ENCODE data around the gene DHRS7.

DHRS7 gene

GRCh38 chr14:60095781-60096450 is 69.3 kb downstream of the DHRS7 start:
- Histone ChIP-seq H3K9me3 (ENCODE audit: control insufficient read depth, insufficient read depth, low read length) (peaks cover 1% of the 10 kb centered on the region; the same call in 1 of the 2 replicates), H3K27me3 (ENCODE audit: control insufficient read depth, insufficient read depth, low read length) (no peaks in the 10 kb centered on the region), H3K27ac (ENCODE audit: low read length) (no peak overlapping the region), H3K4me1 (ENCODE audit: control insufficient read depth, insufficient read depth, low read length) (peaks cover 2% of the 10 kb centered on the region; the same call in 1 of the 2 replicates), H3K4me3 (ENCODE audit: low read length) (no peak overlapping the region), H3K36me3 (ENCODE audit: control insufficient read depth, insufficient read depth, low read length) (no peaks in the 10 kb centered on the region; the same call in 1 of the 2 replicates)
- no CpG with 5 or more reads among the region's 3 CpGs for WGBS (ENCODE audit: insufficient coverage, insufficient read length)
- DNase-seq (ENCODE audit: low read depth, low spot score), result no peak

GRCh38 chr14:60095231-60095630 is 70.0 kb downstream of the DHRS7 start:
- peaks cover 1% of the 10 kb centered on the region; the same call in 1 of the 2 replicates for H3K9me3 ChIP-seq (ENCODE audit: control insufficient read depth, insufficient read depth, low read length)
- H3K27me3 ChIP-seq (ENCODE audit: control insufficient read depth, insufficient read depth, low read length), result no peaks in the 10 kb centered on the region
- peaks cover 2% of the 10 kb centered on the region; the same call in 1 of the 2 replicates for H3K4me1 ChIP-seq (ENCODE audit: control insufficient read depth, insufficient read depth, low read length)
- H3K36me3 ChIP-seq (ENCODE audit: control insufficient read depth, insufficient read depth, low read length), result no peaks in the 10 kb centered on the region; the same call in 1 of the 2 replicates
- H3K27ac ChIP-seq (ENCODE audit: low read length), result no peak overlapping the region
- DNase-seq (ENCODE audit: low read depth, low spot score), result no peak
- H3K4me3 ChIP-seq (ENCODE audit: low read length), result no peak overlapping the region

DNA sequence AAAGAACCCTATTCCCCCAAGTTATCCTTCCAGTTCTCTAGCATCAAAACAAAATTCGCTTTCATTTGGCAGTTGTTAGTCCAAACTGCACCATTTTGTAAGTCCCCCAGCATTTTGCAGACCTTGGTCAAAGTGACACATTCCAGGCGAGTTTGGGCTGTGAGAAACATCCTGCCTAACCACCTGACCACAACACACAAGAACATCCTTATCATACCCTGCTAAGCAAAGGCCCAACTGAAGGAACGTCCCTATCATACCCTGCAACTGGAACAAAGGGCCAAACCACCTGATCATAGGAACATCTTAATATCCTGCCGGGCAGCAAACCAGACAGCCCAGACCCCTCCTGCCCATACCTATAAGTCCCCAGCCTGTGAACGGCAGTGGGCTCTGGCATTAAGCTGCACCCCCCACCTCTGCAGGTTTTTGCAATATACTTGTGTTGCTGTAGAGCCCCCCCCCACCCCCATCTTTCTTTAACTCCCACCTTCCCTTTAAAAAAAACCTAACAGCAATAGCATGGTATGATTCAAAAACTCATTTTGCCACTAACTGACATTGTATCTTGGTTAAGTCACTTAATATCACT is 70.8 kb downstream of the DHRS7 start:
- Histone ChIP-seq H3K9me3 (ENCODE audit: control insufficient read depth, insufficient read depth, low read length) (peaks cover 1% of the 10 kb centered on the region; the same call in 1 of the 2 replicates), H3K4me1 (ENCODE audit: control insufficient read depth, insufficient read depth, low read length) (peaks cover 2% of the 10 kb centered on the region; the same call in 1 of the 2 replicates), H3K27ac (ENCODE audit: low read length) (no peak overlapping the region), H3K27me3 (ENCODE audit: control insufficient read depth, insufficient read depth, low read length) (no peaks in the 10 kb centered on the region), H3K4me3 (ENCODE audit: low read length) (no peak overlapping the region), H3K36me3 (ENCODE audit: control insufficient read depth, insufficient read depth, low read length) (no peaks in the 10 kb centered on the region; the same call in 1 of the 2 replicates)
- DNase-seq (ENCODE audit: low read depth, low spot score), result no peak
- WGBS (ENCODE audit: insufficient coverage, insufficient read length), result no CpG with 5 or more reads among the region's 5 CpGs
